RWPE2 (cell line): ENCODE measurements around the gene RIMKLA.
A peak's percentile ranks its signal among the peaks of the same experiment; 100 is the strongest.

Source experiments
- ATAC-seq: fragments of 200-7000 bp; cut with Tn5 transposase; 3 replicates; pipeline ENCODE4 v1.9.1; 2021; ENCODE audit warnings: low read depth
- DNase-seq: peaks from one replicate; pipeline ENCODE4 v3.0.0-alpha.2; 2020; ENCODE audit warnings: low spot score
- H3K27ac ChIP-seq: fragments of 450-650 bp; 2 replicates; pipeline ENCODE4 v1.5.1; 2017; ENCODE audit warnings: mild to moderate bottlenecking; ENCODE audit not compliant: poor library complexity, severe bottlenecking
- H3K27me3 ChIP-seq: fragments of 250-450 bp; sonication (Bioruptor Pico); 2 replicates; pipeline ENCODE4 v1.5.1; 2021; ENCODE audit warnings: mild to moderate bottlenecking, moderate library complexity; ENCODE audit not compliant: insufficient read depth, poor library complexity, severe bottlenecking
- H3K36me3 ChIP-seq: fragments of 250-450 bp; sonication (Bioruptor Pico); 2 replicates; pipeline ENCODE4 v1.5.1; 2020; ENCODE audit warnings: low read depth, mild to moderate bottlenecking, moderate library complexity
- H3K4me1 ChIP-seq: fragments of 250-450 bp; sonication (Bioruptor Pico); 2 replicates; pipeline ENCODE4 v1.5.1; 2021; ENCODE audit warnings: mild to moderate bottlenecking, moderate library complexity; ENCODE audit not compliant: insufficient read depth, poor library complexity, severe bottlenecking
- H3K4me3 ChIP-seq: fragments of 250-450 bp; sonication (Bioruptor Pico); 2 replicates; pipeline ENCODE4 v1.5.1; 2021; ENCODE audit warnings: mild to moderate bottlenecking, moderate library complexity; ENCODE audit not compliant: severe bottlenecking
- H3K9me3 ChIP-seq: fragments of 250-450 bp; sonication (Bioruptor Pico); 2 replicates; pipeline ENCODE4 v1.5.1; 2021; ENCODE audit warnings: mild to moderate bottlenecking, moderate library complexity; ENCODE audit not compliant: severe bottlenecking
- TF ChIP-seq, protein P1 (sequence below): fragments of 450-650 bp; IDR thresholded peaks from one replicate; pipeline ENCODE4 v1.5.1; 2017; ENCODE audit warnings: mild to moderate bottlenecking, moderate library complexity; ENCODE audit not compliant: poor library complexity, severe bottlenecking

Gene RIMKLA

GRCh38 chr1:42419126-42419821 lies 38.7 kb downstream of the RIMKLA start:
- peaks cover 4% of the 10 kb centered on the region for H3K4me1 ChIP-seq
- H3K27me3 ChIP-seq = no peaks in the 10 kb centered on the region
- DNase-seq (no peak), ATAC-seq (no peak)
- no peak overlapping the region for H3K27ac ChIP-seq
- H3K4me3 ChIP-seq = no peak overlapping the region
- no peaks in the 10 kb centered on the region for H3K36me3 ChIP-seq
- H3K9me3 ChIP-seq = no peaks in the 10 kb centered on the region
- TF ChIP-seq, protein P1, sequence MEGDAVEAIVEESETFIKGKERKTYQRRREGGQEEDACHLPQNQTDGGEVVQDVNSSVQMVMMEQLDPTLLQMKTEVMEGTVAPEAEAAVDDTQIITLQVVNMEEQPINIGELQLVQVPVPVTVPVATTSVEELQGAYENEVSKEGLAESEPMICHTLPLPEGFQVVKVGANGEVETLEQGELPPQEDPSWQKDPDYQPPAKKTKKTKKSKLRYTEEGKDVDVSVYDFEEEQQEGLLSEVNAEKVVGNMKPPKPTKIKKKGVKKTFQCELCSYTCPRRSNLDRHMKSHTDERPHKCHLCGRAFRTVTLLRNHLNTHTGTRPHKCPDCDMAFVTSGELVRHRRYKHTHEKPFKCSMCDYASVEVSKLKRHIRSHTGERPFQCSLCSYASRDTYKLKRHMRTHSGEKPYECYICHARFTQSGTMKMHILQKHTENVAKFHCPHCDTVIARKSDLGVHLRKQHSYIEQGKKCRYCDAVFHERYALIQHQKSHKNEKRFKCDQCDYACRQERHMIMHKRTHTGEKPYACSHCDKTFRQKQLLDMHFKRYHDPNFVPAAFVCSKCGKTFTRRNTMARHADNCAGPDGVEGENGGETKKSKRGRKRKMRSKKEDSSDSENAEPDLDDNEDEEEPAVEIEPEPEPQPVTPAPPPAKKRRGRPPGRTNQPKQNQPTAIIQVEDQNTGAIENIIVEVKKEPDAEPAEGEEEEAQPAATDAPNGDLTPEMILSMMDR = no peak

GRCh38 chr1:42420121-42420520 lies 39.5 kb downstream of the RIMKLA start:
- H3K27me3 ChIP-seq = no peaks in the 10 kb centered on the region

GRCh38 chr1:42420911-42421585 lies 40.5 kb downstream of the RIMKLA start:
- Histone ChIP-seq H3K4me3 (no peak overlapping the region), H3K36me3 (no peaks in the 10 kb centered on the region), H3K27ac (no peak overlapping the region), H3K27me3 (no peaks in the 10 kb centered on the region), H3K4me1 (peaks cover 4% of the 10 kb centered on the region), H3K9me3 (no peaks in the 10 kb centered on the region)
- peak; percentile 33; the same call in 1 of the 3 replicates for ATAC-seq
- DNase-seq = no peak
- TF ChIP-seq, protein P1 = no peak

More at GRCh38 chr1:42420121-42420520, 39.5 kb downstream of the RIMKLA start:
- Histone ChIP-seq H3K36me3 (no peaks in the 10 kb centered on the region), H3K27ac (no peak overlapping the region), H3K4me3 (no peak overlapping the region), H3K9me3 (no peaks in the 10 kb centered on the region), H3K4me1 (peaks cover 4% of the 10 kb centered on the region)
- no peak for ATAC-seq
- TF ChIP-seq, protein P1 = no peak
- DNase-seq = no peak

- Histone ChIP-seq H3K27ac (no peak overlapping the region), H3K36me3 (no peaks in the 10 kb centered on the region), H3K4me1 (peaks cover 4% of the 10 kb centered on the region), H3K27me3 (no peaks in the 10 kb centered on the region), H3K9me3 (no peaks in the 10 kb centered on the region), H3K4me3 (no peak overlapping the region)
- TF ChIP-seq, protein P1 = no peak
- ATAC-seq = no peak
- no peak for DNase-seq
Observed at GRCh38 chr1:42422737-42423136, 42.1 kb downstream of the RIMKLA start.

GRCh38 chr1:42423681-42424080 lies 43.1 kb downstream of the RIMKLA start:
- no peaks in the 10 kb centered on the region for H3K9me3 ChIP-seq
- peaks cover 4% of the 10 kb centered on the region for H3K4me1 ChIP-seq
- H3K4me3 ChIP-seq = no peak overlapping the region
- TF ChIP-seq, protein P1 = no peak
- DNase-seq (no peak), ATAC-seq (no peak)
- no peaks in the 10 kb centered on the region for H3K27me3 ChIP-seq
- H3K27ac ChIP-seq = no peak overlapping the region
- no peaks in the 10 kb centered on the region for H3K36me3 ChIP-seq
